ENCODE measurements around the gene FKBP5. TPM values are rescaled to one million over a fixed set of nuclear protein-coding genes. Genes with fewer than 3 reads are reported as not detected.

FKBP5 gene
- total and polyA plus RNA-seq, 9 of the 15 experiments (the other 6 are each of a cell fraction or from before 2014, with no cell fraction given) = 32.7 to 151 (median 75.0) TPM

GRCh38 chr6:35736982-35737412, 48.3 kb upstream of the FKBP5 start, which contains the start of gene ARMC12:
ARMC12 (plus strand) TSS chr6:35737032; CDS start chr6:35737109, 77 bp downstream.
- H3K9me3 ChIP-seq (replicated peaks; ENCODE audit: control insufficient read depth, insufficient read depth, low read depth, low read length) = no peaks in the 10 kb centered on the region
- H3K9ac ChIP-seq (ENCODE audit: insufficient read depth in 1 of 2, low read depth in 2 of 2, low read length in 2 of 2) = peak within 1 kb of the TSS in 1 of 2 experiments; percentile 18; a peak in 1 of 4 replicates
- WGBS (ENCODE audit: insufficient coverage, low coverage, missing lambda C conversion rate) = 72% methylated on average over 10 of the region's 10 CpGs
- FAIRE-seq = no peak
- no peaks in the 10 kb centered on the region for H3K27me3 ChIP-seq (ENCODE audit: control insufficient read depth in 2 of 2, insufficient read depth in 2 of 2, low read length in 2 of 2)
- TF ChIP-seq FOXA3 (CRISPR knock-in tag; conservative IDR thresholded peaks at IDR 0.05 in 1 of 2, IDR thresholded peaks at IDR 0.05 in 1 of 2) (peak in 1 of 2 experiments; percentile 36; a peak in 1 of 4 replicates), GATAD2A (IDR thresholded peaks at IDR 0.05) (no peak), ETS1 (conservative IDR thresholded peaks at IDR 0.05; ENCODE audit: control insufficient read depth, low read depth, low read length) (0 out of 2 replicates have a peak, but pooled peaks have one; percentile 21), ARID4B (CRISPR knock-in tag; IDR thresholded peaks at IDR 0.05) (peak; percentile 32; the same call in 1 of the 2 replicates), ZNF232 (CRISPR knock-in tag; IDR thresholded peaks at IDR 0.05) (no peak), PRMT5 (CRISPR knock-in tag; IDR thresholded peaks at IDR 0.05) (0 out of 2 replicates have a peak, but pooled peaks have one; percentile 37), USF1 (CRISPR knock-in tag; IDR thresholded peaks at IDR 0.05) (peak; percentile 26; the same call in 1 of the 2 replicates), IRF1 (CRISPR knock-in tag; IDR thresholded peaks at IDR 0.05; ENCODE audit: borderline replicate concordance) (no peak), RBM34 (IDR thresholded peaks at IDR 0.05; ENCODE audit: borderline replicate concordance, insufficient read depth, low read length) (no peak), PCBP2 (IDR thresholded peaks at IDR 0.05; ENCODE audit: low read depth, low read length, poor library complexity, severe bottlenecking) (no peak), MAX (CRISPR knock-in tag; IDR thresholded peaks at IDR 0.05) (0 out of 2 replicates have a peak, but pooled peaks have one; percentile 30)
- no TSS peak for BruUV-seq (replicated peaks)
- no peaks in the 10 kb centered on the region for H3K9me1 ChIP-seq (ENCODE audit: control insufficient read depth, insufficient read depth, low read length)
- H3K4me1 ChIP-seq (replicated peaks in 1 of 2; ENCODE audit: control insufficient read depth in 2 of 2, insufficient read depth in 2 of 2, low read length in 2 of 2) = peaks cover 18 to 20% of the 10 kb centered on the region in 2 experiments
- H3K4me3 ChIP-seq = no peak within 1 kb of the TSS
- H2AFZ ChIP-seq (ENCODE audit: low read depth, low read length) = peak within 1 kb of the TSS; percentile 76
- intact Hi-C loops (cut with micrococcal nuclease) = loop anchor here (1.0 to 10.0 kb wide), 4 partner anchors 153 to 440 kb away; partner anchors contain the start of gene DEF6
- H3K79me2 ChIP-seq (ENCODE audit: control insufficient read depth, insufficient read depth, low read length) = no peaks in the 10 kb centered on the region; the same call in 2 of the 3 replicates
- no peaks in the 10 kb centered on the region for H3K36me3 ChIP-seq (ENCODE audit: control insufficient read depth, insufficient read depth, low read length)
- POLR2A ChIA-PET = interaction anchor here (0.6 to 2.5 kb wide), 14 partner anchors 12 to 266 kb away, joined by 3 to 10 read pairs (median 4); no protein-coding TSS in a partner anchor
- CTCF ChIA-PET (ENCODE audit: low intra/inter-chr PET ratio) = interaction anchor here (0.6 to 8.4 kb wide), 7 partner anchors 104 to 443 kb away, joined by 3 to 195 read pairs (median 7); partner anchors contain the start of gene DEF6
- no peaks in the 10 kb centered on the region for H4K20me1 ChIP-seq (replicated peaks; ENCODE audit: control insufficient read depth, insufficient read depth, low read length)
- ATAC-seq = peak; percentile 1; the same call in 2 of the 3 replicates
- in situ Hi-C loops (cut with MboI) = loop anchor here (5.0 kb wide), 3 partner anchors 155 to 440 kb away; partner anchors contain the start of gene DEF6
- no peak for DNase-seq (ENCODE audit: extremely low read depth in 1 of 4, low spot score in 3 of 4)
- no peak within 1 kb of the TSS; the same call in 2 of the 3 replicates for H3K27ac ChIP-seq (ENCODE audit: extremely low read depth, low read depth, low read length)
- H3K4me2 ChIP-seq (ENCODE audit: insufficient read depth, low read length) = peak within 1 kb of the TSS; percentile 9; the same call in 1 of the 2 replicates
